Sigmoid colon (tissue), 4 donors: ENCODE results near the gene ATOSB.

ENCODE experiments used
- CTCF ChIP-seq, 4 experiments: fragments of 450-650 bp in 3 of 4; fragments of 200-600 bp in 1 of 4; IDR thresholded peaks; one replicate each; pipeline ENCODE4 v1.5.1; 2016 to 2019; ENCODE audit warnings: antibody characterized with exemption in 4 of 4, mild to moderate bottlenecking in 3 of 4, moderate library complexity in 2 of 4
- EP300 ChIP-seq, 4 donors: sonication (generic); formaldehyde crosslinking; IDR thresholded peaks; one replicate each; pipeline ENCODE4 v1.6.1; 2017; ENCODE audit warnings: antibody characterized with exemption in 4 of 4

GRCh38 chr9:35078066-35078465 lies 37.6 kb downstream of the ATOSB start:
- TF ChIP-seq EP300 (IDR thresholded peaks at IDR 0.05), result no peak
- no peak for TF ChIP-seq CTCF (IDR thresholded peaks at IDR 0.05)
